Brain pericyte (primary cell): ENCODE results near the gene SRRM5.
A peak's percentile ranks its signal among the peaks of the same experiment; 100 is the strongest.
"Not testable (repeated sequence)": the region's sequence is repeated elsewhere in the genome, so short reads cannot be mapped to it uniquely, and the experiment has no call there.

Experiments used
- DNase-seq: peaks from one replicate; pipeline ENCODE4 v3.0.0-alpha.2; 2012; ENCODE audit warnings: low read depth, low spot score

SRRM5 gene

DNA sequence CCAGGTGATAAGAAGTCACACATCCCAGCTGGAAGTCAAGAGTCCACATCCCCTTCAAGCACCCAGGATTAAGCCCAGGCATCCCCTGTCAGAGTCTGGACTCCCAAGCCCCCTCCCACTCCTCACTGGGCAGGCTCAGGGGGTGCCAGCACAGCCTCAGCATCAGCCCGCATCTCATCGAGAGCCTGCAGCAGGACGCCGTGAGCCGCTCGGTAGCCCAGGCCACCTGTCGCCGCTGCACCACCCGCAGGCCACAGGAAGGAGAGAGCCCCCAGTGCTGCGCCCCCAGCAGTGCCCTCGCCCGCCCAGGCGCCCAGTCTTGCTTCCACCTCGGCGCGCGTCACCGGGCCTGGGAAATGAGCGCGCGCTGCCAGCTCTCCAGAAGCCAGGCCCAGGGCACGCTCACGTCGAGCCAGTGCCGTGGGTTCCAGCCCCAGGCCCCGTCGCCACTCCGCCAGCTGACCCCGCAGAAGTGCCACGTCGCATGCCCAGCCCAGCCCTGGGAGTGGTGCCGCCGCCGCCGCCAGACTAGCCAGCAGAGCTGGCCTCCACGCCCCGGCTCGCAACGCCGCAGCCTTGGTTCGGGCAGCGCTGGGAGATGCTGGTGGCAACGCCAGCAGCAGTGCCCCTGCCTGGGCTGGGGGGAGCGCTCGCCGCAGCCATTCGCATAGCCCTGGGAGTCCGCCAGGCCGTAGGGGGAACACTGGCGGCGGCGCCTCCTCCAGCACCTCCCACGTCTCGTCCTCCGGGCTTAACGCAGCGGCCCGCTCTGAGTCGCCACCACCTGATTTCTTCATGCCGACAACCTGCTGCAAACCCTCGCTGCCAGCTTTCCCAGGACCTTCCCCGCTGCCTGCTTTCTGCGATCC is 19.8 kb upstream of the SRRM5 start:
- no peak for DNase-seq

DNA sequence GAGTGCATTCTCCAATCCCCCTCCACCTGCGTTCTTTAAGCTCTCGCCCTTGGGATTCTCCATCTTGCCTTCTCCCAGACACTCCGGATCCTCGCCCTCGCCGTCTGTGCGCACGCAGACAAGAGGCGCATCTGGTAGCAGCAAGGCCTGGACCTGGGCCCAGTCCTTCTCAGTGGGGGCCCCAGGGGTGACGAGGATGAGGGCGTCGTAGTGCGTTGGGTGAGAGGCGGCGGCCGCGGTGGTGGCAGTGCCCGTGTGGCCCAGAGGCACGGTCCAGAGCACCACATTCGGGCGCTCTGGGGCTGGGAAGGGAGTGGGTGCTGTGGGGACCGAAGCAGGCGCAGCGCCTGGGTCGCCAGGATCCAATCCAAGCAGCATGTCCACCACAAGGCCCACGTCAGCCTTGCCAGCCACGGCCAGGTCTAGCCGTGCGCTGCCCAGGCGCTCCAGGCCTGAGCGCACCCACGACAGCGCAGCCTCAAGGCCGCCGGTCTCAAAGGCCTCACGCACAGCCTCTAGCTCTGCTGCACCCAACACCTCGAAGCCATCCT is 19.0 kb upstream of the SRRM5 start:
- no peak for DNase-seq

DNA sequence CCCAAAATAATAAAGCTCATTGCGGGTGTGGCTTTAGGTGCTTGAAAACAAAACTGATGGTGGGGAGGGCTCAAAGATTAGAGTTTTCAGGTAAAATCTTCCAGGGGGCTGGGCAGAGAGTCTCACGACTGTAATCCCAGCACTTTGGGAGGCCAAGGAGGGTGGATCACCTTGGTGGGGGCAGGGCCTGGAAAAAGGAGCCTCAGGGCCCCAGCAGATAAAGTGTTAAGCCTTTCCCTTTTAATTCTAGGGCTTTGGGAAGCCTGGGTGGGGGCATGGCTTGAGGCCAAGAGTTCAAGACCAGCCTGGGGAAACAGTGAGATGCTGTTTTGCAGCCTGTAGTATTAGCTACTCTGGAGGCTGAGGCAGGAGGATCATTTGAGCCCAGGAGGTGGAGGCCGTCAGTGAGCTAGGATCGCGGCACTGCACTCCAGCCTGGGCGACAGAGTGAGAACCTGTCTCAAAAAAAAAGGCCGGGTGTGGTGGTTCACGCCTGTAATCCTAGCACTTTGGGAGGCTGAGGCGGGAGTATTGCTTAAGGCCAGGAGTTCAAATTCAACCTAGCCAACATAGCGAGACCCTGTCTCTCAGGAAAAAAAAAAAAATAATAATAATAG is 17.7 kb upstream of the SRRM5 start:
- DNase-seq, result no peak

DNA sequence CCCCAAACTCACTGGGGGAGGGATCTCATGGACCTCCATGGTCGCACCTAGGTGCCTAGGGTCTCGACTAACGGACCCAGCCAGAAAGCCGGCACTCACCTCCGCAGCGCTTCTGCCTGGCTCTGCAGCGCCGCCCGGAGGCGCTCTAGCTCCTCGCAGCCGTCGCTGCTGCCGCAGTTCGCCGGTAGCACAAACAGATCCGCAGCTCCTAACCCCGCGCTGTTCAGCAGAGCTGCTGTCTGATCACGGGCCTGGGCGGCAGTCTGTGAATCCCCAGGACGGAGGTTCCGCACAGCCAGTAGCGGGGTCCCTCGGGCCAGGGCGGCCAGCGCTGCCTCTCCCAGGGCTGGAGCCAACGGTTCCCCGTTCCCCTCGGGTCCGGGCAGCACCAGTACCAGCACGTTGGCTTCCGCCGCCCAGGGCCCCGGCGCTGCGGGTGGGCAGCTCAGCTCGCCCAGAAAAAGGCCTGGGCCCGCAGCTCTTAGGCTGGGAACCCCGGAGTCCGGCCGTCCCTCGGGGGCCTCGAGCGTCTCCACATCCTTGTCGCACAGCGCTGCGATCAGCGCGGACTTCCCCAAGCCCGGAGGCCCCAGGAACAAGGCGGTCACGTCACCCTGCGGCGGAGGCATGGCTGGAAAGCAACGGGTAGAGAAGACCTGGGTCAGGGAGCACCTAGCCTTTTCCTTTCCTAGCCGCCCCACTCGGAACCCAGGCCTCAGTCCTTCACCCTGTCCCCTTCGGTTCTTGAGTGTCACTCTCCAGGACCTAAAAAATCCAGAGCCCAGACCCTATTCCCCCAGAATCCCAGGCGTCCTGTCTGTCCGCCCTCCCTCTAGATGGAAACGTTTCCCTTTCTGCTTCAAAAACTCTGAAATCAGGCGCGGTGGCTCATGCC is 16.9 kb upstream of the SRRM5 start:
- DNase-seq, result no peak

DNA sequence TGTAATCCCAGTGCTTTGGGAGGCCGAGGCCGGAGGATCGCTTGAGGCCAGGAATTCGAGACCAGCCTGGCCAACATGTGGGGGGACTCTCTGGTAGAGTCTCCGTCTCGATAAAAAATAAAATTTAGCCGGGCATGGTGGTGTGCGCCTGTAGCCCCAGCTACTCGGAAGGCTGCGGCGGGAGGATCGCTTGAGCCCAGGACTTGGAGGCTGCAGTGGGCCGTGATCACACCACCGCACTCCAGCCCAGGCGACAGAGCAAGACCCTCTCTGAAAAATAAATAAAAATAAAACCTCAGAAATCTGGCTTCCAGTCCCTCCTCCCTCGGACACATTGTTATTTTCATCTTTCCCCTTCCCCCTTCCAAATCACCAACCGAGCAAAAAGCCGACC is 16.3 kb upstream of the SRRM5 start:
- DNase-seq, result no peak

DNA sequence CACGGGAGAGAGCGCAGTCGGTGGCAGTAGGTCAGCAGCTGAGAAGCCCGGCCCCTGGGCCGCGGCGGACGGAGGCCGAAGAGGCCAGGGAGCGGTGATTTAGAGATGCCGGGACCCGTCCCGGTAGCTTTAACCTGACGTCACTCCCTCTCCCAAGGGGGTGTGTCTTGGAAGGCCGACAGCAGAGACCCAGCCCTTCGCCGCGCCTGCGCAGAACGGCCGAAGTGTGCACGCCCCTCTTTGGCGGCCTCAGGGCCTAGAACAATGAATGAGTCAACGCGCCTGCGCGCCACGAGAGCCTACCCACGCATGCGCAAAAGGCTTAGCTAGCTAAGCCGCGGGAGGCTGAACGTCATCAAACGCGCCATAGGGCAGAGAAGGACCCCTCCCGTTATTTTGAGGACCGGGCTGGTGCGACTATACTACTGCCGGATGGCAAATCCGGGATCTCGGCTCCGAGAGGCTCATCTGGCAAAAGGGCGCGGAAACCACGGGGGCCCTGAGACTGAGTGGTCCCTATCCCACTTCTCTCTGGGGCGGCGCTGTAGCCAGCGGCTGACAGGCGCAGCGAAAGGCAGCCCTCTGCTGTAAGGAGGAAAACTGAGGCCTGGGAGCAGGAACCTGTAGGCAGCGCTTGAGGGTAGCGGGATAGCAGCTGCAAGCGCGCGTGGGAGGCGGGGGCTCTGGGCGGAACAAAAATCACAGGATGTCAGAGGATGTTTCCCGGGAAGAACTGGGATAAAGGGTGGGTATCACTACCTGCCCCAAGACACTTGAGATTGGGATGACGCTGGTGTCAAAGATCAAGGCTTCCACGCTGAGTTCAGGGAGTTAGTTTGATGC is 15.7 kb upstream of the SRRM5 start, which contains the start of the genes IRGQ and ZNF576:
Gene IRGQ (minus strand): TSS at position 136 of the 843 bp plus-strand sequence. CDS start 796 bp downstream, outside the sequence.
Gene ZNF576 (plus strand): TSS at position 597 of the 843 bp plus-strand sequence. CDS start 514 bp downstream, outside the sequence.
- peak; percentile 100 for DNase-seq

DNA sequence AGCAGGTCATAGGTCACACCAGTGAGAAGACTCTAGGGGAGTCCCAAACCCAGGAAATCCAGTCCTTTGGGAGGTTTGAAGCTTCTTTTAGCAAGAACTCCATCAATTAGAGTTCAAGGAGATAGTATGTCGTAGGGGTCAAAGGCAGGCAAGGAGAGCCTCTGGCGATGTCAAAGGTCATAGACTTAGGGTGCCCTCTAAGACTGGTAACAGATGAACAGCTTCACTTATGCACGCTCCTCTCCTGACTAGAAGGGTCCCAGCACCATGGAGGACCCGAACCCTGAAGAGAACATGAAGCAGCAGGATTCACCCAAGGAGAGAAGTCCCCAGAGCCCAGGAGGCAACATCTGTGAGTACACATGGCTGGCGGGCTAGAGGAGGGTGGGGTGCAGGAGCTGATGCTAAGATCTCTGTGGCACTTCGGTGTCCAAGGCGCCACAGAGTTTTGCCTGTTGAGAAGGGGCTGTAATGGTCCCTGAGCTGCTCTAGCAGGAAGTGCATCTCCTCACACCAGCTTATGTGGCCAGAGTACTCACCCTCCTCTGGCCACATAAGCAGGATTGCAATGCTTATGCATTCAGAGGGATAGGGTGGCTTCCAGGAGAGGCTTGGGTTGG is 14.9 kb upstream of the SRRM5 start:
- DNase-seq, result no peak

DNA sequence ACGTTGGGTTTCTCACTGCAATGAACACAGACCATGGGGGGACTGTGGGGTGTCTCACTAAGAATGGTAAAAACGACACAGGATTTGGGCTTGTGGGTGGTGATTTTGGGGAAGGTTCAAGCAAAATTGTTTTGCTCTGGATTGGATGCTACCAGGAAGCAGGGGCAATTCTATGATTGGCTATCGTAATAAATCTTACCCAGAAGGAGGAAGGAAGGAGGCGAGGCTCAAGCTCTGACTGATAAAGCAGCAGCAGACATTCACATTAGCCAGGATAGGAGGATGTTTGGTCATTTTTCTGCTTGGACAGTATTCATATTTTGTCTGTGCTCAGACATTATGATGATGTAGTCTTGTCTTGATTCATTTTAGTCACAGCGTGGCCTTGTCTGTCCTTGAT is 14.0 kb upstream of the SRRM5 start:
- no peak for DNase-seq

DNA sequence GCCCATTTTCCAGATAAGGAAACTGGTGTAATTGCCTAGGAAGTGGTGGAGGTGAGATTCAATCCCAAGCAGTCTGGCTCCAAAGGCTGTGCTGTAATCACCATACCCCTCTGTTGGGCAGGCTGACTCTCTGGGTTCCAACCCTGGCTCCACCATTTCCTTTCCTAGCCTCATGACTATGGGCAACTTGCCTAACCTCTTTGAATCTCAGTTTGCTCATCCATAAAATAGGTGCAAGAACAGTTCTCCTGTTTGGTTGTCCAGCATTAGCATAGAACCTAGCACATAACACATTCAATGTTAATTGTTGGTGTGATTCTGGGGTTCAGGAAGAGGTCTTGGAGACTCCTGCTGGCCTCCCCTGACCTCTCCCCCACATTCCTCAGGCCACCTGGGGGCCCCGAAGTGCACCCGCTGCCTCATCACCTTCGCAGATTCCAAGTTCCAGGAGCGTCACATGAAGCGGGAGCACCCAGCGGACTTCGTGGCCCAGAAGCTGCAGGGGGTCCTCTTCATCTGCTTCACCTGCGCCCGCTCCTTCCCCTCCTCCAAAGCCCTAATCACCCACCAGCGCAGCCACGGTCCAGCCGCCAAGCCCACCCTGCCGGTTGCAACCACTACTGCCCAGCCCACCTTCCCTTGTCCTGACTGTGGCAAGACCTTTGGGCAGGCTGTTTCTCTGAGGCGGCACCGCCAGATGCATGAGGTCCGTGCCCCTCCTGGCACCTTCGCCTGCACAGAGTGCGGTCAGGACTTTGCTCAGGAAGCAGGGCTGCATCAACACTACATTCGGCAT is 13.2 kb upstream of the SRRM5 start:
- DNase-seq, result no peak

DNA sequence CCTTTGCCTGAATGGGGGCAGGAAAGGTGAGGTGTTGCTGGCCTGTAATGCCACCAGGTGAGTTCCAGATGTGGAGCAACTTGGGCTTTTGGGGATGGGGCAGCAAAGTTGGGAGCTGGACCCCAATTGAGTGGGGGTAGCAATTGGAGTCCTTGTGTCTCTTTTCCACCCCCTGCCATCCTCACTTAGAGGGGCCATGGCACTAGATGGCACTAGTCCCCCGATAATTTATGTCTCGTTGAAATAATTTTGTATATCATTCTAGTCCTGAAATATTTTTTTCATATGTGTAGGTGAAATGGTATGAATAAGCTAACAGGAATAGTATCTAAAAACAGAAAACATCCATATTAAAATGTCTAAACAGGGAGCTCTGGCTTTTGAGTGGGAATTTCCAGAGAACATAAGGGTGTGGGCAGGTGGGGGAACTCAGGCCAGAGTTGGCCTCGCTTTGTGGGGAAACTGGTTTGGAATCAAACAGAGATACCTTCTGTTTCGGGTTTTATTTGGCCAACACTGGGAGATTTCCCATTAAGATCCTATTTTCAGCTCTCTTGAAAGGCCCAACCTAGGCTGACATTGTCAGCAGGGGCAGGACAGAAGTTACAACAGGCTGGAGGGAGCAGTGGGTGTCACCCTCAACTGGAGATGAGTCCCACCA is 12.1 kb upstream of the SRRM5 start:
- DNase-seq, result no peak

DNA sequence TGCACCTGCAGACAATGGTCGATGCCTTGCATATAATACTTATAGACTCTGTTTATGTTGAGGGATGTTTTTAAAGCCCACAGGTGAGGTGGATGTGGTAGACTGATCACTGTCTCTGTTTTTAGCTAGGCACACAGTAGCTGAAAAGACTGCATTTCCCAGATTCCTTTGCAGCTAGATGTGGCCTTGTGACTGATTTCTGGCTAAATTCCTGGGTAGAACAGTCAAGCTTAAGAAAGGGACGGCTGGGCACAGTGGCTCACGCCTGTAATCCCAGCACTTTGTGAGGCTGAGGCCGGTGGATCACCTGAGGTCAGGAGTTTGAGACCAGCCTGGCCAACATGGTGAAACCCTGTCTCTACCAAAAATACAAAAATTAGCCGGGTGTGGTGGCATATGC is 11.6 kb upstream of the SRRM5 start:
- not testable (repeated sequence) for DNase-seq

DNA sequence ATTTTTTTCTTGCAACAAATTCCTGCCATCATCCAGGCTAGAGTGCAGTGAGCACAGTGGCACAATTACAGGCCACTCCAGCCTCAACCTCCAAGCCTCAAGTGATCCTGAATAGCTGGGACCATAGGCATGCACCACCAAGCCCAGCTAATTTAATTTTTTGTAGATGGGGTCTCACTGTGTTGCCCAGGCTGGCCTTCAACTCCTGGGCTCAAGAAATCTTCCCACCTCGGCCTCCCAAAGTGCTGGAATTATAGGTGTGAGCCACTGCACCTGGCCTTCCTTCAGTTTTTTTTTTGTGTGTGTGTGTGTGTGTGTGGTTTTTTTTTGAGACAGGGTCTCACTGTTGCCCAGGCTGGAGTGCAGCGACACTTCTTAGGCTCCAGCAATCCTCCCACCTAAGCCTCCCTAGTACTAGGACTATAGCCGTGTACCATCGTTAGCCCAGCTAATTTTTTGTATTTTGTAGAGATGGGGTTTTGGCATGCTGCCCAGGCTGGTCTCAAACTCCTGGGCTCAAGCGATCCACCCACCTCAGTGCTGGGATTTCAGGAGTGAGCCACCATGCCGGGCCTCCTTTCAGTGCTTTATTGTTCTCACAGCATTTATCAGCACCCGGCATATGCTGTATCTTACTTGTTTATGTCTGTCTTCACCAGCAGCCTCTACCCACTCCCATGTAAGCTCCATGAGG is 5.9 kb upstream of the SRRM5 start:
- DNase-seq, result no peak

DNA sequence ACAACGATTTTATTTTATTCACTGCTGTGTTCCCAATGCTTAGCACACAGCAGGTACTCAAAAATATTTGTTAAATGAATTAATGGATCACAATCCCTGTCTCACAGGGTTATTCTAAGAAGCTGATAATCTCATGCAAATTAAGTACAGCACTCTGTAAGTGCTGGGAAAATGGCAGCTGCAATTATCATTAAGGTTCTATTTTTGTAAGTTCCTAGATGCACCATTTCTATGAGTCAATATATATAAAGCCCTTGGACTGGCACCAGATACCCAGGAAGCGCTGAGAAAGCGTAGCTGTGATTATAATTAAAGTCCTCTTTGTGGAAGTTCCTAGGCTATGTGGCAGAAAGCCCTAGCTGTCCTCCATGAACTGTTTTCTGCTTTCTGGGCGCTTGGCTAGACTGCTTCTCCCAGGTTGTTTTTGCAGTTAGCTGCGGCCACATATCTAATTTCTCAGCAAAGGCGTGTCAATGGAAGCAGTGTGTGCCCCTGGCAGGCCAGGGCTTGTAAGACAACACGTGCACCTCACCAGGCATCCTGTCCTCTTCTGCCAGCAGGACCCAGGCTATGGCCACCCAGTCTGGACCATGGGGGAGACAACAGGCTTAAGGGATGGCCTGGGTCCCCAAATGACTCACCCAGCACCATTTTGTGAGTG is 5.2 kb upstream of the SRRM5 start:
- DNase-seq, result no peak

DNA sequence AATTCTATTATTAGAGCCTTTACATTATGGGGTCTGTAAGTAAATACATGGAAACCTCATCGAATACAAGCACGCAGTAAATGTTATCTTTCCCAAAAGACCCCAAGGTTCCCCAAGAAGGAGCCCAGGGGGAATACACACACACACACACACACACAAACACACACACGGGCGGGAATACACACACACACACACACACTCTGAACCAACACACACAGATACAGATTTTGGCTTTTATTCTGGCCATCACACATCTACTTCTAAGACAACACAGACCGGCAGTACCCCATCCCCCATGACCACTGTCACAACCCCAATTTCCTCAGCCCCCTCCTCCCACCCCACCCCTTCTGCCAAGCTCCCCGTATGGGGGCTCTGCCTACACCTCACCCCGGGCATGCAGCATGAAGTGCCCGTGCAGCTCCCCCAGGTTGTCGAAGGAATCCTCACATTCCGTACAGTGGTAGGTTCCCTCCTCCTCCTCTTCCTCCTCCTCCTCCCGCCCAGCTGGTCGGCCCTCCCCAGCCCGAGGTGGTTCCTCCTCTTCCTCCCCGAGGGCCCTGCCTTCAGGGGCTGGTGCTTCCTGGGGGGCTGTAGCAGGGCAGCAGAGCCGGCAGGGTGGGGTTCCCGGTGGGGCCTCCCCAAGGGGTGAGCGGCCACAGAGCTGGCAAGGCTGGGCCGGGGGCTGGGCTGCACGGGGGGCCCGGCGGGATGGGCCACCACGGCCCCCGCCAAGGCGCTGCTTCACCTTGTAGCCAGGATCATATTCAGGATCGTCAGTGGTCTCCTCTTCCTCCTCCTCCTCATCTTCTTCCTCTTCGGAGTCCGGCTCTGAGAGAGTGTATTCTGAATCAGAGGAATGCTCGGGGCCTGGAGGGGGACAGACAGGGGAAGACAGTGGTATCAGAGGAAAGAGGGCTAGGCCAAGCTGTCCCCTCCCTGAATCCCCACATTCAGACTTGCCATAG is 4.4 kb upstream of the SRRM5 start:
- DNase-seq, result no peak

DNA sequence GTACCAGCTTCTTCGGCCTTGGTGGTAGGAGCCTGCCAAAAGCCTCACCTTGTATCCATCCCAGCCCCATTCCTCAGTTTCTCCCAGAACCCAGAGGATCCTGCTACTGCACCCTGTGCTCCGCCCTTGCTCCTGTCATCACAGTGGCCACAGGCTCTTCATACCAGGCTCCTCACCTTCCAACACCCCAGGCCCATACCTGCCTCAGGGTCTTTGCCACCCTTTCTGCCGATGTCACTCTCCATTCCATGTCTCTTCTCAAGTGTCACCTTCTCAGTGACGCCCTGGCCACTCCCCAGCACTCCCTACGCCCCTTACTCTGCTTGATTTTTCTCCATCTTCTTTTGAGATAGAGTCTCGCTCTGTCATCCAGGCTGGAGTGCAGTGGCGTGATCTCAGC is 2.0 kb upstream of the SRRM5 start:
- DNase-seq, result no peak

DNA sequence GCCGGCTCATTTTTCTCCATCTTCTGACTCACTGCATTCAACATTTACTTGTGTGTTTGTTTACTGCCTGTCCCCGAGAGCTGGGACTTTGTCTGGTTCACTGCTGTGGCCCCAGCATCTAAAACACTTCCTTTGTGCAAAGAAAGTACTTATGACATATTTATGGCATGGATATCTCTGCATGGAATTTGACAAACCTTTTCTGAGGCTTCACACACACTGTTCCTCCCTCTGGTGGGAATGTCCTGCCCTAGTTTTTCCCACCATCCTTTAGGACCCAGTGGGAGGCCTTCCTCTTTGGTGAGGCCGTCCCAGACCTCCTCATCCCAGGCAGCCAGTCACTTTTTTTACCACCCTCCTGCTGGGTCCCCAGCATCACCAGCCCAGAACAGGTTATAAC is 1.4 kb upstream of the SRRM5 start:
- DNase-seq, result peak; percentile 75

DNA sequence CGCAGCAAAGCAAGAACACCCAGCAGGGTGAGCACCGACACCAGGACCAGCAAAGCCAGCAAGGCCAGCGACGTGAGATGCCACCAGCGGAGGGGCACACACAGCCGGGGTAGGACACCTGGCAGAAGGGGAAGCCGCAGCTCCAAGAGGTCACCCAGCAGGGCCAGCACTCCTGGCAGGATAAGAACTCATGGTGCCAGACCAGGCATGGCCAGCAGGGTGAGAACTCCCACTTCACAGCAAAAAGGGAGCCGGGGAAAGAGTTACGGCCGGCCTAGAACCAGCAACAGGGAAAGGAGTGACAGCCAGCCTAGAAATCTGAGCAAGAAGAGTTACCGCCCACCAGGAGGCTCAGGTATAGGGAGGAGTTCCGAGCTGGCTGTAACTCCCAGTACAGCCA is 486 bp downstream of the SRRM5 start:
- no peak for DNase-seq
